Activated gamma-delta T cell treated with anti-CD3 and anti-CD28 coated beads, Interleukin-2, amount 50 U/mL, for 16 hours (primary cell): ENCODE measurements around the gene OR5M10.
"Not testable (repeated sequence)": the region's sequence is repeated elsewhere in the genome, so short reads cannot be mapped to it uniquely, and the experiment has no call there.

Experiments
- DNase-seq: peaks from one replicate; pipeline ENCODE4 v3.0.0-alpha.2; 2020; ENCODE audit warnings: low read depth

Gene OR5M10

DNA sequence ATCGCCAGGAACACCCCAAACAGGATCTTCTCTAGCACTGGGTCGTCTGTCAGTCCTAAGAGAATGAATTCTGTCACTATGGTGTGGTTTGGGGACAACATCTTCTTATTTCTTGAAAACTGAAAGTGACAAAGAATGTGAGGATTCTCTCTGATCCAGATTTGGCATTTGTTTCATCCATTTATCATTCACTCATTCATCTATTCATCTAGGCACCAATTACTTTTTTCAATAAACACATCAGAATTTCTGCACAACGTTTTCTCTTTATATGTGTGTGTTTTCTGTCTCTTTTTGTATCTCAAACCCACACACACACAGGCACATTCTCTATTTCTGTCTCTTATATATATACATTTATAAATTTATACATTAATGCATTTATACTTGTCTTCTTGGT is at the start of gene OR5M10:
OR5M10 (minus strand) TSS at position 101 of the 400 bp plus-strand sequence; CDS start at position 101, 0 bp downstream.
- DNase-seq = no peak

DNA sequence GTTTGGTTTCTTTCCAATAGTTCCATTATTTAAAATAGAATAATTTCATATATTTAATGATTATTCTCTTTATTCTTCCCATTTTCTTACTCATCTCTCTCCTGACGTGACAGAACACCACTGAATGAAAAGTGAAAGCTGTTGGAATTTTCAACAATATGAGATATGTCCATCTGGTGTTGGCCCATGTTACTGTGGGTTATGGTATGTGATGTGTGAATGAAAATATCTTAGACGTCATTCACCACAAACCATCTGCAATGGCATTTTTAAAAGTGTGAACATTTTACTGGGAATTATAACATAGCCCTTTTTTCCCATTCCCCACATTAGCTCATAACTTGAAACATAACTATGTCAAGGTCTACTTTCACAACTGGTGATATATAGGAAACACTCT is 48.4 kb upstream of the OR5M10 start:
- DNase-seq = no peak

GRCh38 chr11:56624661-56625110 is 47.2 kb upstream of the OR5M10 start:
- DNase-seq = no peak

DNA sequence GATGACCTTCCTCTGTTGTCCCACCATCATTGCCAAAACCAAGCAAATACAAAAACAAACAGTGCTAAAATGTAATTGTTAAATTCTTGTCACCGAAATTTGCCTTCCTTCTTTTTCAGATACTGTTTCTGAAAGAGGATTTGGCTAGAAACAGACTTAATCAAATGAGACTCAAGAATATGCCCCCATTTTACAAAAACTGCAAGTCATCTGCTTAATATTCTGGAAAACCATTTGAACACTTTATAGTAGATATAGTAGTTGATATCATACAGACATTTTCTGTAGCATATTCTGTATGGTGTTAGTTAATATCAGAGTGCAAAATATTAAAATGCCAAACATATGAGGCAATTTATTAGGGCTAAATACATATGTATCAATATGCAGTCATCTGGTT is 33.7 kb upstream of the OR5M10 start:
- no peak for DNase-seq

GRCh38 chr11:56592088-56592717 is 14.7 kb upstream of the OR5M10 start:
- not testable (repeated sequence) for DNase-seq

- no peak for DNase-seq
These were observed 18.9 kb downstream of the OR5M10 start for GRCh38 chr11:56558574-56558973.

GRCh38 chr11:56554691-56555090 is 22.8 kb downstream of the OR5M10 start:
- DNase-seq = not testable (repeated sequence)

GRCh38 chr11:56545531-56545930 is 32.0 kb downstream of the OR5M10 start:
- no peak for DNase-seq

- no peak for DNase-seq
These were observed 33.8 kb downstream of the OR5M10 start for GRCh38 chr11:56543739-56544138.

DNA sequence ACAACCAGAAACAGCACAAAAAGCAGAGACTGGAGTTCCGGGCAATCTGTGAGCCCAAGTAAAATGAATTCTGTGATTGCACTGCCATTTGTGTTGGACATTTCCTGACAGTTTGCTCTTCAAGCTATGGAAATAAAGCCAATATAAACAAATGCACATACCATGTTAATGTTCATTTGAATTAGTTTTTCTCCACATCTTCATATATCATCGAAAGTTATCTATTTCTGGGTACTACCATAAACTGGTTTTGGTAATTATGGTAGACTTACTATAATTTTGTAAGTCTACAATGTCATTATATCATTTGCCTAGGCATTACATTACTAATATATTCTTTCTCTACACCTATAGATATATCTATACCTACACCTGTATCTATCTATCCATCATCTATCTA is 34.4 kb downstream of the OR5M10 start, which contains the start of gene OR5M11:
OR5M11 (minus strand) TSS at position 101 of the 400 bp plus-strand sequence; CDS start at position 101, 0 bp downstream.
- no peak for DNase-seq

DNA sequence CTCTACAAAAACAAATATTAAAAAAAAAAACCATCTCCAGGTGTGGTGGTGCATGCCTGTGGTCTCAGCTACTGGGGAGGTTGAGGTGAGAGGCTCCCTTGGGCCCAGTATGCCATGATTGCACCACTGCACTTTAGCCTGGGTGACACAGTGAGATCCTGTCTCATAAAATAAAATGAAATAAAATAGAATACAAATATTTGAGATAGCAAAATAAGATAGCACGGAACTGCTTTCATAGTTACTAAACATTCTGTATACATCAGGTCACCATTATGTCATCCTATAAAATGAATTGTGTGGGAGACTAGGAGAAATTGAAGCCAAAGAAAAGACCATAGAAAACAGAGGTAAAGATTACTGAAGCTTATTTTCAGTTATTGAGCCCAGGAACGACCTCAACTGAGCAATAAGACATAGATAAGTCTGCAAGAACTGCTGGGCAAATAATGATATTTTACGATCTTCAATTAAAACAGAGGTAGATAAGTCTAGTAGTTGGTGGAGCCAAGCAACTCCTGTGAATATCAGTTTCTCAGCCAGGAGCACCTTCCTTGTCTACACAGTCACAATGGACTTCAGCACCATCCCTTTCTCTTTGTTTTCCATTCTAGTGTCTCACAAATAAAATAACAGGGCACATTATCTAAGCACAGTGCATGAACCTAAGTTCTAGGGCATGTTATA is 44.3 kb downstream of the OR5M10 start:
- DNase-seq = no peak

- no peak for DNase-seq
These were observed 45.7 kb downstream of the OR5M10 start for GRCh38 chr11:56531856-56532255.
